Endometrium (tissue), 2 donors: ENCODE results near the gene DOK7.

Source experiments
- FAIRE-seq: peaks from 2 replicates; lab custom pipeline; 2012; peaks lifted over from hg19 to GRCh38; lab: Jason Lieb, UNC
- donor health status: control.
- donor health status: control.

The DOK7 gene

DNA sequence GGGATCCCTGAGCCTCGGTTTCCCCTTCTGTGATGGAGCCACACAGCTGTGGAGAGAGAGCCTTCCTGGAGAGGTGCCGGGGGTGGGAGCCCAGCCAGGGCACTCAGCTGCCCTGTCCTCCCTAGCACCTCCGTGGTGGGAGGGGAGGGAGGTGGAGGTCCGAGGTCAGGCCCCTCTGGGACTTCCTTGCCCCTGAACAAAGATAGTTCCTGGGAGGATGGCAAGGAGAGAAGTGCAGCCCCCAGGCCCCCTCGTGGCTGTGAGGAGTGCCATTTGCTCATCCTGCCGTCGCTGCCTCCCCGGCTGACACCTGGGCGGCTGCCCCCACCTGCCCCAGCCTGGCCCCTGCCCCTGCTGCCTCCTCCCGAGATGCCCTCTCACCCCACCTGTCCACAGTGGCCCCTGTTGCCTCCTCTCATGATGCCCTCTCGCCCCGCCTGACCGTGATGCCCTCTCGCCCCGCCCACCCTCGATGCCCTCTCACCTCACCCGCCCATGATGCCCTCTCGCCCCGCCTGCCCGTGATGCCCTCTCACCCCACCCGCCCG lies 12.7 kb downstream of the DOK7 start:
- FAIRE-seq: no peak

DNA sequence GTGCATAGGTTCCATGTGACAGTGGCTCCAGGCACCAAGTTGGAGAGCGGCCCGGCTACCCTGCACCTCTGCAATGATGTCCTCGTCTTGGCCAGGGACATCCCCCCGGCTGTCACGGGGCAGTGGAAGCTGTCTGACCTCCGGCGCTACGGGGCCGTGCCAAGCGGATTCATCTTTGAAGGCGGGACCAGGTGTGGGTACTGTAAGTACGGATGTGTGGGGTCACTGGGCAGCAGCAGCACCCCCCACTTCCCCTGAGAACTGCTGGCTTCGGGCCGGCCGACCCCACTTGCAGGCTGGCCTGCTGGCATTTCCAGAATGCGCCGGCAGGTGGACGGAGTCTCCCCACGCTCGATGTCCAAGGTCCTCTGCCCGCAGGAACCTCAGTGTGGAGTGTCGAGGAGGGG lies 13.2 kb downstream of the DOK7 start:
- FAIRE-seq: no peak

DNA sequence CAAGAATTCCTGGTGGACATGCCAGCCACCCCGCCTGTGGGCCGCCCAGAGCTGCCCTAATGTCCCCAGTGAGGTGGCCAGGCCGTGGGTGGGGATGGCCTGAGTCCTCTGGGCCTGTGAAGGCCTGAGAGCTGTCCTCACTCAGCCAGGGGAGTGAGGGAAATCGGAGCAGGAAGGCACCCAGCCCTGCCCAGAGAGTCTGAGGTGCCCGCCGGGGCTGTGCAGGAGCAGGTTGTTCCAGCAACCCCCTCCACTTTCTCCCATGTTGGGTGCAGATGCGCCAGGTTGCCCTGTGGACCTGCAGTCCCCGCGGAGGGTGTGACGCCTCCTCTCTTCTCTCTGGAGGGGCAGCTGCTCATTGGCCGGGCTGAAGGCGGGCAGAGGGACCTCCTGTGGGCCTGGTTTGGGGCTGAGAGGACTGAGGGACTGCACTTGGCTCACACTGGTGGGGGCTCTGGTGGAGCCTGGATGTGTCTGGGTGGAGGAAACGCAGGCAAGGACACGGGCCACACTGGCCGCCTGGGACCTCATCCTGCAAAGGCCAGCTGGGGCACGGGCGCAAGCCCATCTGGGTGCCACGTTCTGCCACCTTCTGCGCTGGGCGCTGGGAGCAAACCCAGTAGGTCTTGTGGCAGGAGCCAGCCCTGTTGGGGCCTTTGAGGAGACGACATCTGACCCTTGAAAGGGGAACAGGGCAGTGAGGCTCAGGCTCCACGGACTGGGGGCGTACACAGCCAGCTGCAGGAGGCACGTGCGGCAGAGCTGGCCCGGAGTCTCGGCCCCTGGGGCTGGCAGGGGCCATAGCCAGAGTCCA lies 14.0 kb downstream of the DOK7 start:
- no peak for FAIRE-seq

DNA sequence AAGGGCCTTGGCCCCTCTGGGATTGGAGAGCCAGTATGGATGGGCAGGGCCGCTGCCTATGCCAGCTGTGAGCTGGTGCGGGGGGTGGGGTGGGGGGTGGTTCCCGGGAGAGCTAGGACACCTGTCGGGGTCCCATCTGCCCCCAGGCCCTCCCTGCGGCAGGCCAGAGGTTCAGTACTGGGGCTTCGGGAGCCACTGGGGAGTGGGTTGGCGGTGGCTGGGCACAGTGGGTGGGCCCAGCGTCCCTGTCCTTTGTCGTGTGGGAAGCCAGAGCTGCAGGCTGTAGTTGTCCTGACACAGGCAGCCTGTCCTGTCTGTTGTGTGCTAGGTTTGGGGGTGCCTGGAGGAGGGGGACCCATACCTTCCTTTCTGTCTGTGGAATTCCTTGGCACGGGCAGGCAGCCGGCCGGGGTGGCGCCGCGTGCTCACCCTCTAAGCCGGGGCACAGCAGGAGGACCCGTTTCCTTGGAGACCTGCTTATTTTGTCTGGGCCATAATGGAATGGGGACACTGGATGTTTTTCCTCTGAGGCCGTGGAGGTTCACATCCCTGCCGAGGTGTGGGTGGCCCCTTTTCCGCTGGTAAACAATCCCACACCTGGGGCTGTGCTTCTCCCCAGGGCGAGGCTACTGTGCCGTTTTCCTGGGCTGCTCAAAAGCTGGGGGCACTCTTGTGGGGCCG lies 14.8 kb downstream of the DOK7 start:
- no peak for FAIRE-seq

DNA sequence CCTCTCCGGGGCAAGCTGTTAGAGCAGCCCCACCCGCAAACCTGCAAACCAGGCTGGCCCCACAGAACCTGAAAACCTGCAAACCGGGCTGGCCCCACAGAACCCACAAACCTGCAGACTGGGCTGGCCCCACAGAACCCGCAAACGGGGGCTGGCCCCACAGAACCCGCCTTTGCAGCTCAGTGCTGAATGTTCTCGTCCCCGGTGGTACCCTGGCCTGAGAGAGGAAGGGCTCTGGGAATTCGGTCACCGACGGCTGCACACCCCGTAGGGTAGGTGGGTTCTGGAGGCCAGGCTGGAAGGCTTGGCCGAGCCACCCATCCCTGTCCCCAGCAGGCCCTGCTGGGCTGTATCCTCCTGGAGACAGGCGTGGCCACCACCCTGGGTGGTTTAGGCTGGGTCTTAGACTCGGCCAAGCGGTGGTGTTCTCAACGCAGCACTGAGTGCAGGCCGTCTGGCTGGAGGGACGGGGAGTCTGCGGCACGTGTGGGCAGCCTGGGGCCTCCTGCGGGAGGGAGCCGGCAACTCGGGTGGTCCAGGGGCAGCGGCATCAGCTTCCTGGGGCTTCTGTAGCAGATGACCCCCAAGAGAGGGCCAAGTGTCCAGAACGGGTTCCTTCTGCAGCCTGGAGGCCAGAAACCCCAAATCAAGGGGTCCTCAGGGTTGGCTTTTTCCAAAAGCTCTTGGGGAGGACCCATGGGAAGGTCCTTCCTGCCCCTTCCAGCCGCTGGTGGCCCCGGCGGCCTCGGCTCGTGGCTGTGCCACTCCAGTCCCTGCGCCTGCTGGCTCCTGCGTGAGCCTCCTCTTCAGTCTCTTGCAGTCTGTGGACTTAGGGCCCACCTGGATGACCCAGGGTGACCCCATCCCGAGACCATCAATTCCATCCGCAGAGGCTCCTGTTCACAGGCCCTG lies 15.6 kb downstream of the DOK7 start:
- FAIRE-seq: no peak

DNA sequence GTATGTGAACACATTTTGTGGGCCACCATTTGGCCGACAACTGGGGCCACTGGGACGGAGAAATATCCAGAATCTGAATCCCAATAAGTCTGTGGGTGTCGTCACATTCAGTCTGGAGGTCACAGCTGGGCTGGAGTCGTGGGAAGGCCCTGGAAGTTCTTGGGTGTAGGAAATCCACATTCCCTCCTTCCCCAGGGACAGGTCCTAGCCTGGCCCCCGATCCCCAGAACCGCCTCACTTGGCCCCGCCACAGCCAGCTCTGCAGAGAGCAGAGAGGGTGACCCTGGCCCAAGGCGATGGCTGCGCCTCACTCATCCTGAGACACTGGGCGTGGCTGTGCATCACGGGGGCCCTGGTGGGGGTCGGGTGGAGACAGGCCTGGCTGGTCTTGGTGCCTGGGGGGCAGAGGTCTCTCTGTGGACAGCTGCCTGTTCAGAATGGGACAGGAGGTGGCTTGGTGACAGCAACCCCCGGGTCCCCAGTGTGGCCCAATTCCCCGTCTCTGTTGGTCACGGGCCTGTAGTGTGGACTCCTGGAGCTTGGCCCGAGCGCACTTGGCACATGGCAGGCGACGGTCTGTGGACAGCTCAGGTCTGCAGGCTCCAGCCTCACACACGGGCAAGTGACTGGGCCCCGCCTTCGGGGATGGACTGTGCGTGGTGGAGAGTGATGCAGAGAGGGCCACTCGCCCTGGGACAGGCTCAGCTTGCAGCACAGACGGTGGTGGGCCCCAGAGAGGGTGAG lies 16.4 kb downstream of the DOK7 start:
- no peak for FAIRE-seq

GRCh38 chr4:3480528-3481112 lies 17.5 kb downstream of the DOK7 start:
- FAIRE-seq: peak; percentile 23

DNA sequence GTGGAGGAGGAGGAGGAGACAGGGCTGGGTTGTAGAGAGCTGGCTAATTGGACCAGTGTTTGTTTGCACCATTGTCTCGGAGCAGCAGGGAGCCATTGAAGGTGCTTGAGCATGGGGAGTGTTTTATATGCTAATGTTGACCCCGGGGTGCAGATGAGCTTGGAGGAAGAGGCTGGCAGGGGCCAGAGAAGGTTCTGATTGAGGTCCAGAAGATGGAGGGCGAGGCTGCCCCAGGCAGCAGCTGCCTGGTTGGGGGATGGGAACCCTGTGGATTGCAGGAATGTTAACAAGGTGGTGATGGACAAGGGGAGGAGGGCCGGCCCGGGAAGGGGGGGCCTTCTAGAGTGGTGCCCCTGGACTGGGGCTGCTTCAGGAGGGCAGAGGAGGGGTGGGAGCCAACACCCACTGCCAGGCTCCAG lies 18.0 kb downstream of the DOK7 start:
- no peak for FAIRE-seq

- FAIRE-seq: no peak
Measured at GRCh38 chr4:3481783-3482393, 18.8 kb downstream of the DOK7 start.

- FAIRE-seq: no peak
Measured at GRCh38 chr4:3482707-3483106, 19.6 kb downstream of the DOK7 start.

- no peak for FAIRE-seq
Measured at GRCh38 chr4:3483471-3483921, 20.4 kb downstream of the DOK7 start.

GRCh38 chr4:3484057-3484973 lies 21.2 kb downstream of the DOK7 start:
- FAIRE-seq: no peak

- FAIRE-seq: no peak
Measured at GRCh38 chr4:3485011-3485791, 22.1 kb downstream of the DOK7 start.

- FAIRE-seq: no peak
Measured at GRCh38 chr4:3485886-3486540, 22.9 kb downstream of the DOK7 start.

GRCh38 chr4:3486541-3487540 lies 23.7 kb downstream of the DOK7 start:
- no peak for FAIRE-seq

GRCh38 chr4:3487861-3488260 lies 24.8 kb downstream of the DOK7 start:
- no peak for FAIRE-seq

GRCh38 chr4:3488820-3489219 lies 25.7 kb downstream of the DOK7 start:
- FAIRE-seq: no peak
